ENCODE data around the gene PTMS.

- TF ChIP-seq POLR2A (IDR thresholded peaks at IDR 0.05; ENCODE audit: extremely low read depth, insufficient read length) (no peak), CTCF (IDR thresholded peaks at IDR 0.05; ENCODE audit: low read depth, low read length) (no peak), MYC (IDR thresholded peaks at IDR 0.05; ENCODE audit: low read depth, low read length) (no peak)
These were observed 18.1 kb downstream of the PTMS start for GRCh38 chr12:6784296-6784695.

Measured in NB4 (cell line).